Measurements from ENCODE around the gene TPM3. TPM values are rescaled to one million over a fixed set of nuclear protein-coding genes. Genes with fewer than 3 reads are reported as not detected.

TPM3 gene
- total RNA-seq, 1 donor from 2014 or later, result 138 TPM

DNA sequence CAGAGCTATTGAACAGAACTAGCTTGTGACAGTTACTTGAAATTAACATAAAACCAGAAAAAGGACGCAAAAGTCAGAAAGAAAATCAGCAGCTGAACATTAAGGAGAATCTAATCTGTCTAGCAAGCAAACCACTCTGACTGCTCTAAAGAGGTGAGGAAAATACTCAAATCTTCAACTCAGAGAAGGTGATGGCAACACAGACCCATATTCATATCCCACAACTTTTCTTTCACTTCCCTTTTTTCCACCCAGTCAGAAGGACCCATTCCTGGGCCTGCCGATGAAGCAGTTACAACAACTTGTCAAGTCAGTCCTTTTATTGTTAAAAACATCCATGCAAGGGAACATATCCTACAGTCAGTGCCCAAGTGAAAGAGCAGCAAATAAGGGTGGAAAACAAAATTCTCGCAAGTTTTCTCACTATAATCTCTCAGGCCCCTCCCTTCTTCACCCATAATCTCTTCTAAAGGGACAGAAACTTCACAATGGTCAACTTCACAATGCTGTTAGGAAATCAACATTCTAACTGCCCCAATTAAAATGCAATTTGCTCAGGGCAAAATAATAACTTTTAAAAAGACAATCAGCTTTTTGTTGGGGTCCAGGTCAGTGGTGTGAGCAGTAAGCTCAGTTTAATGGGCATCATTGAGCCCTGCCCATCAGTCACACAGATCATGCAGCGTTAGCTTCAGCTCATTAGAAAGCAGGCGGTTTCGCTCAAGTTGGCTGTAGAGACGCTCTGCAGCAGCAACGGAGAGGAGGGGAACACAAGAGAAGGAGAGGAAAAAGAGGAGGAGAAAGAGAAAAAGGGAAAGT is 33.4 kb downstream of the TPM3 start:
- Histone ChIP-seq H3K27ac (no peak overlapping the region), H3K9me3 (no peaks in the 10 kb centered on the region), H3K27me3 (no peaks in the 10 kb centered on the region), H3K36me3 (peaks cover 0 to 51% of the 10 kb centered on the region in 2 donors), H3K4me1 (peaks cover 12% of the 10 kb centered on the region), H3K4me3 (no peak overlapping the region)
- DNase-seq (ENCODE audit: extremely low spot score in 2 of 2), result no peak
- no peak for TF ChIP-seq POLR2AphosphoS5 (IDR thresholded peaks at IDR 0.05; ENCODE audit: insufficient read depth in 1 of 2, low read depth in 1 of 2)
- TF ChIP-seq, protein P1, sequence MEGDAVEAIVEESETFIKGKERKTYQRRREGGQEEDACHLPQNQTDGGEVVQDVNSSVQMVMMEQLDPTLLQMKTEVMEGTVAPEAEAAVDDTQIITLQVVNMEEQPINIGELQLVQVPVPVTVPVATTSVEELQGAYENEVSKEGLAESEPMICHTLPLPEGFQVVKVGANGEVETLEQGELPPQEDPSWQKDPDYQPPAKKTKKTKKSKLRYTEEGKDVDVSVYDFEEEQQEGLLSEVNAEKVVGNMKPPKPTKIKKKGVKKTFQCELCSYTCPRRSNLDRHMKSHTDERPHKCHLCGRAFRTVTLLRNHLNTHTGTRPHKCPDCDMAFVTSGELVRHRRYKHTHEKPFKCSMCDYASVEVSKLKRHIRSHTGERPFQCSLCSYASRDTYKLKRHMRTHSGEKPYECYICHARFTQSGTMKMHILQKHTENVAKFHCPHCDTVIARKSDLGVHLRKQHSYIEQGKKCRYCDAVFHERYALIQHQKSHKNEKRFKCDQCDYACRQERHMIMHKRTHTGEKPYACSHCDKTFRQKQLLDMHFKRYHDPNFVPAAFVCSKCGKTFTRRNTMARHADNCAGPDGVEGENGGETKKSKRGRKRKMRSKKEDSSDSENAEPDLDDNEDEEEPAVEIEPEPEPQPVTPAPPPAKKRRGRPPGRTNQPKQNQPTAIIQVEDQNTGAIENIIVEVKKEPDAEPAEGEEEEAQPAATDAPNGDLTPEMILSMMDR (IDR thresholded peaks at IDR 0.05), result no peak
- no peak for TF ChIP-seq POLR2A (IDR thresholded peaks at IDR 0.05)
- intact Hi-C loops (cut with DNase I), result no loop called here

DNA sequence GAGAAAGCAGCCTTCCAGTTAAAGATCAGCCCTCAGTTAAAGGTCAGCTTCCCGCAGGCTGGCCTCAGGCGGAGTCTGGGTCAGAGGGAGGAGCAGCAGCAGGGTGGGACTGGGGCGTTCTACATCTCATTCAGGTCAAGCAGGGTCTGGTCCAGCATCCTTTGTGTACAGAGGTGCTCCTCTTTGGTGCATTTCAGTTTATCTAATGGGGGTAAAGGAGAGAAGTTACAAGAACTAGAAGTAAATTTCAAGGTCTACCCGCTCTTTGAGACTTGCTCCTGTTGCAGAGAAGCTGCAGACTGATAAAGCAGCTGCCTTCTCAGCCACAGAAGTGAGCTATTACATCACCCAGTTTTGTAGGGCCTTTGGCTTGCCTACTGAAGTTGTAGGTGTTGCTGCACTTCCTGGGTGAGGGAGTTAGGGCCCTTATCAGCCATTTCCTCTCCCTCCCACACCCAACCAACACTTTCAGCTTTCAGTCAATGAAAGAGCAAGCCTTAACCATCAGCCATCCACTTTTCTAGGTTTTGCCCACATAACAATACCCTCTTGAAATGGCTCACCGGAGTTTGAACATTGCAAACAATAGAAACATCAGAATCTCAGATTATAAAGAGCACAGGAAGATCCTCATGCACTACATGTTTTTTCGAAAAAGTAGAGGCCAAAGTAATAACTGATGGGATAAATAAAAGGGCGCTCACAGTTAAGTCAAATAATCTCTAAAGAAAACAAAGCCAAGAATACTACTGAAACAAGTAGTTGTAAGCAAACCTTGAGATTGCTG is 34.2 kb downstream of the TPM3 start:
- DNase-seq (ENCODE audit: extremely low spot score in 2 of 2), result no peak
- no peaks in the 10 kb centered on the region for H3K9me3 ChIP-seq
- no peaks in the 10 kb centered on the region for H3K27me3 ChIP-seq
- H3K27ac ChIP-seq, result peak overlapping the region; percentile 10
- H3K36me3 ChIP-seq, result peaks cover 0 to 46% of the 10 kb centered on the region in 2 donors
- TF ChIP-seq POLR2A (IDR thresholded peaks at IDR 0.05) (no peak), POLR2AphosphoS5 (IDR thresholded peaks at IDR 0.05; ENCODE audit: insufficient read depth in 1 of 2, low read depth in 1 of 2) (no peak)
- TF ChIP-seq, protein P1 (IDR thresholded peaks at IDR 0.05), result no peak
- intact Hi-C loops (cut with DNase I), result no loop called here
- H3K4me3 ChIP-seq, result no peak overlapping the region
- peaks cover 12% of the 10 kb centered on the region for H3K4me1 ChIP-seq

GRCh38 chr1:154155251-154155650 is 36.6 kb downstream of the TPM3 start:
- peak overlapping the region; percentile 43 for H3K27ac ChIP-seq
- H3K27me3 ChIP-seq, result no peaks in the 10 kb centered on the region
- peak overlapping the region in 1 of 2 donors; percentile 0 for H3K4me3 ChIP-seq
- TF ChIP-seq, protein P1 (IDR thresholded peaks at IDR 0.05), result no peak
- peak in 1 of 2 donors; percentile 62 for TF ChIP-seq POLR2AphosphoS5 (IDR thresholded peaks at IDR 0.05; ENCODE audit: insufficient read depth in 1 of 2, low read depth in 1 of 2)
- H3K4me1 ChIP-seq, result peaks cover 12% of the 10 kb centered on the region
- H3K9me3 ChIP-seq, result no peaks in the 10 kb centered on the region
- intact Hi-C loops (cut with DNase I), result no loop called here
- peaks cover 0 to 33% of the 10 kb centered on the region in 2 donors for H3K36me3 ChIP-seq
- DNase-seq (ENCODE audit: extremely low spot score in 2 of 2), result no peak

DNA sequence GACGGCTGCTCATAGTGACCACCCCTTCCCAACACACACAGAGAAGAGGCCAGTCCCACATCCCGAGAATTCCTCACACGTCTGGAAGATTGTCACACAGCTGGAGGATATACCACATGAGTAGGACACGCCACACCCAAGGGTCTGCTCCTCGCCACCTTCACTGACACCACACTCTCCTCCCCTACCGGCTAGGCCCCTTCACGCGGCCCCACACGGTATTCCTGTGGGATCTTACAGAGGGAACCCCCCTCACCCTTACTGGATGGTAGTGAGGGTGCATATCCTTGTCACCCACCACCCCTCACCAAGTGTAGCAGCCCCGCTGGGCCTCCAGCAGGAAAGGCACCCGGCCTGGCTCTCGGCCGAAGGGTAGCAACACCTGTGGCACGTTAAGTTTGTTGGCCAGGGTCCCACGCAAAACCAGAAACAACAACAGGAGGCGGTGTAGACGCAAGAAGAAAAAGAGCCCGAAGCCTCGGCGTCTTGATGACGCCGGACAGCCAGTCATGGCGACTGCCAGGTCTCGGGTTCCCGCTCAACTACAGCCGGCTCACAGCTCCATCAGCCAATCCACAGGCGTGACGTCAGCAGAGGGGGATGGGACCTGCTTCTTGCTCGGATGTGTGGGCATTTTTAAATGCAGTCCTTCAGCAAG is 37.2 kb downstream of the TPM3 start, which contains the start of gene NUP210L:
Gene NUP210L, minus strand, starts transcription at position 540 of the 658 bp plus-strand sequence.
- Histone ChIP-seq H3K4me1 (peaks cover 12% of the 10 kb centered on the region), H3K4me3 (peak within 1 kb of the TSS in 1 of 2 donors; percentile 0), H3K27me3 (no peaks in the 10 kb centered on the region), H3K27ac (peak within 1 kb of the TSS; percentile 43), H3K9me3 (no peaks in the 10 kb centered on the region), H3K36me3 (peaks cover 0 to 27% of the 10 kb centered on the region in 2 donors)
- intact Hi-C loops (cut with DNase I), result no loop called here
- TF ChIP-seq POLR2A (IDR thresholded peaks at IDR 0.05) (no peak), POLR2AphosphoS5 (IDR thresholded peaks at IDR 0.05; ENCODE audit: insufficient read depth in 1 of 2, low read depth in 1 of 2) (peak in 1 of 2 donors; percentile 54)
- DNase-seq (ENCODE audit: extremely low spot score in 2 of 2), result no peak

GRCh38 chr1:154154053-154154452 is 37.8 kb downstream of the TPM3 start:
- Histone ChIP-seq H3K27me3 (no peaks in the 10 kb centered on the region), H3K4me1 (peaks cover 8% of the 10 kb centered on the region), H3K4me3 (no peak overlapping the region), H3K9me3 (no peaks in the 10 kb centered on the region), H3K27ac (peak overlapping the region; percentile 43), H3K36me3 (peaks cover 0 to 21% of the 10 kb centered on the region in 2 donors)
- no peak for DNase-seq (ENCODE audit: extremely low spot score in 2 of 2)
- intact Hi-C loops (cut with DNase I), result no loop called here
- TF ChIP-seq POLR2A (IDR thresholded peaks at IDR 0.05) (no peak), POLR2AphosphoS5 (IDR thresholded peaks at IDR 0.05; ENCODE audit: insufficient read depth in 1 of 2, low read depth in 1 of 2) (no peak)
- TF ChIP-seq, protein P1 (IDR thresholded peaks at IDR 0.05), result no peak

Data from vagina (tissue), 2 donors.